Measurements from ENCODE around the gene UBE2O.

Gene UBE2O

GRCh38 chr17:76452660-76453430 is at the start of gene UBE2O:
Gene UBE2O (minus strand): TSS chr17:76453152. CDS start chr17:76453141, 11 bp downstream.
- peak; percentile 74 to 85 for DNase-seq (ENCODE audit: low read depth in 2 of 2)

GRCh38 chr17:76501827-76502307 is 48.9 kb upstream of the UBE2O start:
- no peak for DNase-seq (ENCODE audit: low read depth in 2 of 2)

DNA sequence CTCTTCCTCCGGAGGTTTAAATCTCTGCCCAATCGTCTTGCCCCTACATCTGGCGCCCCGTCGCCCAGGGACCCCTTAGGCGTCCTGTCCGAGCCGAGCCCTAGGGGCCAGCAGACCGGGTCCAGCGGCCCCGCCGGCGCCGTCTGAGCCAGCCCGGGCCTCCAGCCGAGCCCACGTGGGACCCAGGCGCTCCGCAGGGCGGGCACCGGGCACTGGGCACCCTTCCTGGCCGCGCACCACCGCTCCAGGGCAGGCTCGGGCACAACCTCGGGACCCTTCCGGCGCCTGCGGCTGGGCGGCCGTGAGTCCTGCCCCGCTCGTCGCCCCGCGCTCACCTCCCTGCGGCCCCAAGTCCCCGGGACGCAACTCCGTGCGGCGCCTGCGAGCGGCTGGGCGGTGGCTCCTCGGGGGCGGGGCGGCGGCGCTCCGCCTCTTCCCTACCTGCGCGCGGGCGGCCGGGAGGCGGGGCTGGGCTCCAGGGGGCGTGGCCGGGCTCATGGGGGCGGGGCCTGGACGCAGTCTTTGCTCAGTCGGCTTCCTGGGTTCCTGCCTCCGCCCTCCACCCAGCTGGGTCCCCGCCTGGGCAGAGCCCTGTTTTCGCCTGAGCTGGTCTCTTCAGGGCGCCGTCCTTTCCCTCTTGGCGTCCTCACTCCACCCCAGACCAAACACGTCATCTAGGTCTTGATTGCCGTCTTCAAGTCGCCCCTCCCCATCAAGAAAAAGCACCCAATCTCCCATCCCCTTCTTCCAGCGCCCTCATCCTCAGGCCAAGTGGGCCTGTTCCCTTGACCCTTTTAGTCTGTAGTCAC is 48.3 kb upstream of the UBE2O start, which contains the start of gene RHBDF2:
RHBDF2 (minus strand) TSS at position 406 of the 809 bp plus-strand sequence. CDS start 19,899 bp downstream, outside the sequence.
- peak; percentile 95 to 97 for DNase-seq (ENCODE audit: low read depth in 2 of 2)

DNA sequence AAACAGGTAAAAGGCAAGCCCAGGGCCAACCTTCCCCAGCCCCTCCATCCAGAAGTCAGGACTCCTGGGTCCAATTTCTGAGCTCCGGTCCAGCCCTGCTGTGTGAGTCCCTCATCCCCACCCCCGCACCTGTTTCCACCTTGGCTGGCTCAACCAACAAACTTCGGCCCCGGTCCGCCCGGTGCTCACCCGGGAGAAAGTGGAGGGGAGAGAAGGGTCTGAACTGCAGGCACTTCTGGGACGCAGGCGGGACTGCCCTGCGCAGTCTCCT is 47.7 kb upstream of the UBE2O start:
- DNase-seq (ENCODE audit: low read depth in 2 of 2): no peak

- DNase-seq (ENCODE audit: low read depth in 2 of 2): no peak
These were observed 47.3 kb upstream of the UBE2O start for GRCh38 chr17:76500074-76500746.

- no peak for DNase-seq (ENCODE audit: low read depth in 2 of 2)
These were observed 46.3 kb upstream of the UBE2O start for GRCh38 chr17:76499267-76499667.

GRCh38 chr17:76498876-76499251 is 45.9 kb upstream of the UBE2O start:
- no peak for DNase-seq (ENCODE audit: low read depth in 2 of 2)

DNA sequence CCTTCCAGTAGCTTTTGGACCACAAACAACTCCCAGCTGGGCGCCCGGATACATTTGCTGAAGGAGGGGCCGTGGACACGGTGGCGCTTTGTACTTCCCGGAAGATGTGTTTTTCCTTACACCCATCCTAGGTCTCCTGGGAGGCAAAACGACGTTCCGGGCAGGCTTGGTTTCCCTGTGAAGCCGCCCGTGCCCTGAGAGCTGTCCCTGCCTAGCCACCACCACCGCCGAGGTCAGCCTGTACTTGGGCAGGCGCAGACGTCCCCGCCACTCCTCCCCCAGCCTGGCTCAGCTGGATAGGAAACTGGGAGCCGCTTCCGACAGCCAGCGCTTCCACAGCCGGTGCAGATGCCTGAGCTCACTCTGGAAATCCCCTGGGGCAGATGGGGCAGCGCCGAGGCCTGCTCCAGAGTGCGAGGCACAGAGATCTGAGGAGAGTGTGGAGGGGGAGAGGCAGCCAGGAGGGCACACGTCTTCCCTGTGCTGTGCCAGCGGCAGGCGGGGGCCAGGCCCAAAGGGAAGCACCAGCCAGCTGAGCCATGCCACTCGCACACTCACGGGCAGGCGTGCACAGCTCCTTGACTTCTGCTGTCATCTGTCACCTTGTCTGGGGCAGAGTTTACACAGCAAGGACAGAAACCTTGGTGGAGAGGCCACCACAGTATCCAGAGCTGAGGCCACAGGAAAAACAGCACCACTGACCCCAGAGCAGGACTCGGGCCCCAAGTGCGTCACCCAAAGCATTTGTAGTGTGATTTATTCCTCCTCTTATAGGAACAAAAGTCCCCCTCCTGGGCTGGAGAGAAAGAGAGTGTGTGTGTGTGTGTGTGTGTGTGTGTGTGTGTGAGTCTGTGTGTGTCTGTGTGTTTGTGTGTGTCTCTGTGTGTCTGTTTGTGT is 45.3 kb upstream of the UBE2O start:
- DNase-seq (ENCODE audit: low read depth in 2 of 2): no peak

- DNase-seq (ENCODE audit: low read depth in 2 of 2): no peak
These were observed 44.7 kb upstream of the UBE2O start for GRCh38 chr17:76497699-76497978.

DNA sequence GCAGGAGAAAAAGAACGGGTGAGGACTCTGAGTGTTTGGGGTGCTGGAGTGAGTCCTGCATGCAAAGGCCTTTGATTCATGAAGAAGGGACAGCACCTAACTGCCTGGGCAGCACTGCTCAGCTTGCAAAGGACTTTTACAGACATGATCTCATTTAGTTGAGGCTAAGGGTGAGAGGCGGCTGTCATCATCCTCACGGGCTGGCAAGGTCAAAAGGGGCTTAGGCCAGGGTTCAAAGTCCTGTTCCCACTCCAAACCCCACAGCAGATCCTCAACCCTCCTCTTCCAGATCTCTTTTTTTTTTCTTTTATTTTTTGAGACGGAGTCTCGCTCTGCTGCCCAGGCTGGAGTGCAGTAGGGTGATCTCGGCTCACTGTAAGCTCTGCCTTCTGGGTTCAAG is 43.5 kb upstream of the UBE2O start:
- DNase-seq (ENCODE audit: low read depth in 2 of 2): no peak

DNA sequence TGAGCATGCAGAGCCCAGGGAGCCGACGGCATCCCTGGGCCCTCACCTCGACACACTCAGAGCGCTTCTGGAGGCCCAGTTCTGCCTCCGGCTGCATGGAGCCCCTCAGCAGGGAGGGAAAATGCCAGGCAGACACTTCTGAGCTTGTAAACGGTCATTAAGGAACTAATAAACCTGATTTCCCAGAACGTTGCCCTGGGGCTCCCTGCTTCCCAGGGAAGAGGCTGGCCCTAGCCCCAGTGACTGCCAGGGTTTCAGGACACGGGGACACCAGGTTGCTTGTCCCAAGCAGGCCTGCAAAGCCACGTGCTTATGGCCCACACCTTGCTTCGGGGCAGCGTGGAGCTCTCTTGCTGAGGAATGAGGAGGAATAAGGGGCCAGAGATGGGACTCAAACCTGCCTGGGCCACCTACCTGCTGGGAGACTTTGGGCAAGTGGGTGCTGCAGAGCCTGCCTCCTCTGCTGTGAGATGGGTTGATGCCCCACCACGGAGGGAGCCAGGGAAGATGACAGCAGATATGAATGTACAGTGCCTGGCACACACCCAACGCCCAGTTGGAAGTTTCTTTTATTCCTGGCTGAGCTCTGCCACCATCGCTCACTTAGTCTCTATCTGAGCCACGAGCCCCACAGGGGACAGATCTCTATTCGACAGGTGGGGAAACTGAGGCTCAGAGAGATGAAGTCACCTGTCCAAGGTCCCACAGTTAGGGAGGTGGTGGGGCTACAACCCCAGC is 42.9 kb upstream of the UBE2O start:
- no peak for DNase-seq (ENCODE audit: low read depth in 2 of 2)

DNA sequence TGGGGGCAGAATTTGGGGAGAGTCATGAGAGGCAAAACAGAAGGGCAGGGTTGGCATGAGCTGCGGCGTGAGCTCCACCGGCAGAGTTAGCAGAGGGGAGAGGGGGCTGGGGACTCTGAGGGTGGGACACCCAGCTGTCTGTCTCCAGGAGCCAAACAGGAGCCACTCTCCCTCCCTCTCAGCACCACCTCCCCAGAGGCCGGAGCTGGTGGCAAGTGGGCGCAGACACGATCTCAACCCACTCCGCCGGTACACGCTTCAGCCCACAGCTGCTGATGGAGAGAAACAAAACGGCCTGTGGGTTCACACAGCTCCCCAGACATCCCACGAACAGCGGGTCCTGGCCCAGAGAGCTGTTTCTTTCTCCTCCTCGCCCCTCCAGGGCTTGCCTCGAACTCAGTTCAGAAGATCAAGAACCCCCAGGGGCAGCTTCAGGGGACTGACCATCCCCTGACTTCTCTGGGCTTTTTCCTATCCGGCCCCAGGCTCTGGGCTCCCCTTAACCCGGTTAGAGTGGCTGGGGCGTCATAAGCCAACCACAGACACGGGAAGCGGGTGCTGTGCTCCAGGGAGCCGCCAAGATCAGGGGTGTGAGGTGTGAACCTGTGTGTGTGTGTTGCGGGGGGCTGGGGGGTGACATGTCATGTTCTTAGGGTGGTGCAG is 40.7 kb upstream of the UBE2O start:
- no peak for DNase-seq (ENCODE audit: low read depth in 2 of 2)

DNA sequence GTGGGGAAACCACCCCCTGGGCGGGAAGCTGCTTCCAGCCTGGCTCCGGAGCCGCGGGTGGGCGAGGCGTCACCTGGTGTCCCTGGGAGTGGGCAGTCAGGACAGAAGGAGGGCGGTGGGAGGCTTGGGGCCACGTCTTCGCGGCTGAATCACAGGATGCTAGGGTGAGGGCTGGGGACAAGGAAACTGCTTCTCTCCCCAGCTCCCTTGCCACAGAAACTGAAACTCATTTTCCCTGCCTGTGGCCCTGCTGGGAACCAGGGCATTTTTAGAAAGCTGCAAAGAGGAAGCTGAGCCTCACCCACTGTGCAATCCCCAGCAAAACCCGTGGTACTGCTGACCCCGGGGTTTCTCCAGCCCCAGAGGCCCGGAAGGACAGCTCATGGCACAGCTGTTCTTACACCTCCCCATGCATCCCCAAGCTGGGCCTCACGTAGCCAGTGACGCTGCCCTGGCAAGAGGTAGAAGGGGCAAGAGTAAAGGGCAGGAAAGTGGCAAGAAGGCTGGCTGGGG is 40.1 kb upstream of the UBE2O start:
- no peak for DNase-seq (ENCODE audit: low read depth in 2 of 2)

DNA sequence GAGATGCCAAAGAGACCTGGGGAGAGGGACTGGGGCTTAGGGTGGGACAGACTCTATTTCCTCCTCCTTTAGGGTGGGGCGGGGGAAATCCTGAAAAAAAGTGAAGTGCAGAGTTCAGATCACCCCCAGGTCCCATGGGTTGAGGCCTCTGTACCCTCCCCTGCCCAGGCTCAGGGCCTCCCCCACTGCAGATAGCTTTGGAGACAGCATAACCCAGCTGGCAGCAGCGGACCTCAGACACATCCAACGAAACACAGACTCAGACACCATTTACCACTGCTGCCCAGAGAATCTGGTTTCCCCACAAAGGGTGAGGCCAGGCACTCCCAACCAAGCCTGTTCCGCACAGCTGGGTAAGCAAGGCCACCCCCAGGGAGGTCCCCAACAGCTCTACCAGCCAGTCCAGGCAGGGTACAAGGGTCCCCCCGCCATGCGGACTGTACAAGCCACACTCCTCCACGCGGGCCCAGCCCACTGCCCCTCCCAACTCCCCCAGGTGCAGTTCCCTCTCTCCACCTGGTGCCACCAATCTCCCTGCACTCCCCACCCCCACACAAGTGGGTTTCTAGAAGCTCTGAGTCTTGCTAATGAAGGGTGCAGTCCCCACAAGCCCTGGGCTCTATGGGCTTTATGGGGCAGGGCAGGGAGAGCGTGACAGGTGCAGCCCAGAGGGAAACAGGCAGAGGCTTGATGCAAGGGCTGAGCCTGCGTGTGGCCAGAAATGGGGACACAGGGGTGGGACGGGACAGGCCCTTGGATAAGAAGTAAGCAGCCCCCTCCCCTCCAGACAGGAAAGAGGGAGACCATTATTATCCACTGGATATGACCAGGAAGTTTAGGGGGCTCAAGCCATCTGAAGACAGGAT is 39.4 kb upstream of the UBE2O start:
- DNase-seq (ENCODE audit: low read depth in 2 of 2): no peak

GRCh38 chr17:76491271-76492122 is 38.5 kb upstream of the UBE2O start:
- DNase-seq (ENCODE audit: low read depth in 2 of 2): no peak

DNA sequence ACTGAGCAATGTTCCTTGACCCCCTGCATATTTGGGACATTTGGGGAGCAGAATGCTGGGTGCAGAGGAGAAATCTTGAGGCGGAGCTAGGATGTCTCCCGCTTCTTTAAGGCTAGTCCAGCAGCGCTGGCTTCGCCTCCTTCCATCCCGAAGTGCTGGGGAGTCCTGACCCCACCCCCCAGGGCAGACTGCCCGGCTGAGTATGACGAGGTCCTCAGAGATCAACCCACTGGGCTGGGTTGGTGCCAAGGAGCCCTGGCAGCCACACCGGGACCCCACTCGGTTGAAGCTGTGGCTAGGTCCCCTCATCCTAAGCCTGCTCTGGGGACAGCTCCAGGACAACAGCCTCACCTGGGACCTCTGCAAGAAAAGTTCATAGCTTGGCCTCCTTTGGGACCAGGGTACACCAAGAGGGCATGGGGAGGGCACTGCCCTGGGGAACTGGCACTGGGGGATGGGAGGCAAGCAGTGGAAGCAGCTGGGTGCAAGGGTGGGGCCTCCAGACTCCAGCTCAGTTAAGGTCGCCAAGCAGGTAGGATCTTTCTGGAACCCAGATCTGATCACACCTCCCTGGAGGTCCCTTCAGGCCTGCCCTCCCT is 37.3 kb upstream of the UBE2O start:
- DNase-seq (ENCODE audit: low read depth in 2 of 2): no peak

- no peak for DNase-seq (ENCODE audit: low read depth in 2 of 2)
These were observed 34.7 kb upstream of the UBE2O start for GRCh38 chr17:76487451-76488192.
